Activated CD8-positive, alpha-beta memory T cell treated with anti-CD3 and anti-CD28 coated beads, Interleukin-2, amount 50 U/mL, for 1 hour (primary cell): ENCODE results near the gene HDDC3.

ENCODE experiments used
- DNase-seq: peaks from one replicate; pipeline ENCODE4 v3.0.0-alpha.2; 2020; ENCODE audit errors: extremely low read depth

HDDC3 gene

GRCh38 chr15:90953947-90954711, 21.8 kb upstream of the HDDC3 start:
- no peak for DNase-seq

- DNase-seq: no peak
Measured at GRCh38 chr15:90952901-90953677, 20.7 kb upstream of the HDDC3 start.

- DNase-seq: no peak
Measured at GRCh38 chr15:90950676-90951075, 18.3 kb upstream of the HDDC3 start.

- no peak for DNase-seq
Measured at GRCh38 chr15:90949979-90950675, 17.8 kb upstream of the HDDC3 start.

GRCh38 chr15:90948506-90948905, 16.2 kb upstream of the HDDC3 start:
- DNase-seq: no peak

- no peak for DNase-seq
Measured at GRCh38 chr15:90947577-90948357, 15.4 kb upstream of the HDDC3 start.

- DNase-seq: no peak
Measured at GRCh38 chr15:90946941-90947576, 14.7 kb upstream of the HDDC3 start.

GRCh38 chr15:90946538-90946937, 14.2 kb upstream of the HDDC3 start:
- no peak for DNase-seq

- DNase-seq: no peak
Measured at GRCh38 chr15:90945091-90945490, 12.7 kb upstream of the HDDC3 start.

- DNase-seq: no peak
Measured at GRCh38 chr15:90942354-90943120, 10.2 kb upstream of the HDDC3 start.

GRCh38 chr15:90941038-90941437, 8.7 kb upstream of the HDDC3 start:
- no peak for DNase-seq

- DNase-seq: no peak
Measured at GRCh38 chr15:90939756-90940155, 7.4 kb upstream of the HDDC3 start.

- no peak for DNase-seq
Measured at GRCh38 chr15:90938261-90938660, 5.9 kb upstream of the HDDC3 start.

GRCh38 chr15:90936823-90937222, 4.5 kb upstream of the HDDC3 start:
- DNase-seq: no peak

- peak; percentile 88 for DNase-seq
Measured at GRCh38 chr15:90934949-90935751, 2.8 kb upstream of the HDDC3 start, which contains the start of gene UNC45A. UNC45A (plus strand) TSS chr15:90935285; CDS start chr15:90935325, 40 bp downstream.

GRCh38 chr15:90934256-90934948, 2.1 kb upstream of the HDDC3 start:
- peak; percentile 60 for DNase-seq

- DNase-seq: no peak
Measured at GRCh38 chr15:90933301-90933700, 952 bp upstream of the HDDC3 start.

GRCh38 chr15:90932660-90932991, 277 bp upstream of the HDDC3 start:
- DNase-seq: no peak

GRCh38 chr15:90931575-90931827, 848 bp downstream of the HDDC3 start:
- DNase-seq: no peak
